K562 (cell line): ENCODE measurements around the gene VWA8. TPM values are rescaled to one million over a fixed set of nuclear protein-coding genes. Genes with fewer than 3 reads are reported as not detected.
A peak's percentile ranks its signal among the peaks of the same experiment; 100 is the strongest.

Source experiments
- ATAC-seq: fragments of 200-7000 bp; cut with Tn5 transposase; 3 replicates; pipeline ENCODE4 v1.9.1; 2020; ENCODE audit warnings: moderate library complexity
- BruUV-seq: library from RNA; stranded (reverse); fragments of 400-500 nt; replicated peaks from 2 replicates; lab custom pipeline; 2021; lab: Mats Ljungman, UMichigan
- CTCF ChIA-PET: fragments of 300-600 bp; formaldehyde crosslinking; extraction: SDS; loops from one replicate; lab custom pipeline; 2021; ENCODE audit warnings: low intra/inter-chr PET ratio; lab: Yijun Ruan, JAX
- POLR2A ChIA-PET: fragments of 300-600, 350-650 bp; sonication (Branson Sonifier 250); formaldehyde crosslinking; extraction: SDS; loops from one replicate; lab custom pipeline; 2021; ENCODE audit warnings: antibody characterized with exemption, inconsistent platforms; lab: Yijun Ruan, JAX
- DNase-seq, 4 experiments: peaks; one replicate each; pipeline versions ENCODE4 v3.0.0 to v3.0.0-alpha.2; 2011 to 2018; ENCODE audit warnings: low spot score in 3 of 4, mixed read lengths in 3 of 4; ENCODE audit errors: extremely low read depth in 1 of 4
- FAIRE-seq: peaks from 2 replicates; lab custom pipeline; 2011; peaks lifted over from hg19 to GRCh38; lab: Jason Lieb, UNC
- H2AFZ ChIP-seq: 2 replicates; pipeline ENCODE4 v1.6.0; 2011; ENCODE audit warnings: low read depth, low read length, control low read depth, inconsistent platforms
- H3K27ac ChIP-seq: fragments of 200-600 bp; 3 replicates; pipeline ENCODE4 v1.8.0; 2011; ENCODE audit warnings: low read depth, mild to moderate bottlenecking, control low read depth, inconsistent platforms, low read length, moderate library complexity, mixed read lengths; ENCODE audit errors: extremely low read depth
- H3K27me3 ChIP-seq, 2 experiments: fragments of 300-600 bp in 1 of 2; 2 replicates in 1 of 2; 3 replicates in 1 of 2; pipeline versions ENCODE4 v1.6.0 to v1.8.0; 2011; ENCODE audit warnings: inconsistent platforms in 2 of 2, low read length in 2 of 2, mild to moderate bottlenecking in 1 of 2, mixed read lengths in 1 of 2, moderate library complexity in 1 of 2; ENCODE audit not compliant: control insufficient read depth in 2 of 2, insufficient read depth in 2 of 2
- H3K36me3 ChIP-seq: fragments of 300-600 bp; 3 replicates; pipeline ENCODE4 v1.8.0; 2011; ENCODE audit warnings: mild to moderate bottlenecking, low read length, inconsistent platforms; ENCODE audit not compliant: control insufficient read depth, insufficient read depth
- H3K4me1 ChIP-seq, 2 experiments: fragments of 200-600 bp in 1 of 2; replicated peaks in 1 of 2; 2 replicates in 1 of 2; 3 replicates in 1 of 2; pipeline versions ENCODE4 v1.5.1 to v1.8.0; 2011; ENCODE audit warnings: inconsistent platforms in 2 of 2, low read length in 2 of 2, mild to moderate bottlenecking in 1 of 2, mixed read lengths in 1 of 2, moderate library complexity in 1 of 2; ENCODE audit not compliant: control insufficient read depth in 2 of 2, insufficient read depth in 2 of 2
- H3K4me2 ChIP-seq: 2 replicates; pipeline ENCODE4 v1.6.1; 2011; ENCODE audit warnings: low read length, control low read depth, inconsistent platforms, mixed read lengths; ENCODE audit not compliant: insufficient read depth
- H3K4me3 ChIP-seq: fragments of 200-600 bp; sonication (generic), shearing (Covaris generic); 2 replicates; pipeline ENCODE4 v1.5.1; 2016; ENCODE audit warnings: control low read depth, inconsistent platforms
- H3K79me2 ChIP-seq: fragments of 200-600 bp; 3 replicates; pipeline ENCODE4 v1.8.0; 2011; ENCODE audit warnings: low read length, inconsistent platforms; ENCODE audit not compliant: control insufficient read depth, insufficient read depth
- H3K9ac ChIP-seq, 2 experiments: 2 replicates each; pipeline versions ENCODE4 v1.6.0 to v1.6.1; 2011; ENCODE audit warnings: low read depth in 2 of 2, low read length in 2 of 2, control low read depth in 1 of 2, inconsistent platforms in 1 of 2, mild to moderate bottlenecking in 1 of 2, mixed read lengths in 1 of 2; ENCODE audit not compliant: insufficient read depth in 1 of 2
- H3K9me1 ChIP-seq: one replicate; pipeline ENCODE4 v1.6.0; 2011; ENCODE audit warnings: inconsistent platforms, mild to moderate bottlenecking, low read length, moderate library complexity; ENCODE audit not compliant: control insufficient read depth, insufficient read depth
- H3K9me3 ChIP-seq: replicated peaks from 2 replicates; pipeline ENCODE4 v1.5.1; 2011; ENCODE audit warnings: low read depth, low read length, inconsistent platforms; ENCODE audit not compliant: control insufficient read depth, insufficient read depth
- H4K20me1 ChIP-seq: replicated peaks from 2 replicates; pipeline ENCODE4 v1.6.1; 2011; ENCODE audit warnings: low read length, inconsistent platforms, mixed read lengths; ENCODE audit not compliant: control insufficient read depth, insufficient read depth
- MEIS2 ChIP-seq: fragments of 450-650 bp; IDR thresholded peaks from 2 replicates; pipeline ENCODE4 v1.6.1; 2014; ENCODE audit warnings: mild to moderate bottlenecking; ENCODE audit not compliant: partially characterized antibody
- NFYB ChIP-seq: IDR thresholded peaks from 2 replicates; pipeline ENCODE4 v1.6.1; 2011; ENCODE audit warnings: mild to moderate bottlenecking, moderate library complexity; ENCODE audit not compliant: insufficient read length; ENCODE audit errors: extremely low read depth
- WGBS: fragments of 100-300 bp; shearing (Covaris generic); methylation state at CpG from one replicate; pipeline ENCODE4 v1.1.6; 2016; ENCODE audit warnings: low coverage, mixed read lengths; ENCODE audit not compliant: insufficient coverage; ENCODE audit errors: missing lambda C conversion rate; 5-methylcytosine and 5-hydroxymethylcytosine counted together
- in situ Hi-C: fragments of 300-500 bp; cut with MboI; formaldehyde crosslinking; loops from 4 replicates; pipeline ENCODE4 v1.15.0; 2018; ENCODE audit warnings: inconsistent platforms, mixed read lengths
- intact Hi-C: fragments of 100-400 bp; cut with micrococcal nuclease; formaldehyde crosslinking; loops from 2 replicates; pipeline ENCODE4 v1.14.2; 2022
- polyA plus RNA-seq, 8 experiments: library from polyadenylated mRNA; depleted of rRNA in 4 of 8; stranded (reverse) in 5 of 8; unstranded in 3 of 8; fragments of >200 nt; fragmentation: Nextera tagmentation in 2 of 8; fragmentation: Illumina TruSeq in 1 of 8; extraction: Ambion mirVana in 2 of 8; extraction: Trizol in 1 of 8; gene quantifications; 2 replicates each; pipeline versions ENCODE4 v1.2.1 to v1.2.3, GENCODE V29; 2011 to 2014; ENCODE audit warnings: inconsistent platforms in 1 of 8, missing spikeins in 1 of 8
- total RNA-seq, 7 experiments: library from RNA; depleted of rRNA in 6 of 7; stranded (reverse); fragments of >200 nt in 6 of 7; fragmentation: Illumina TruSeq in 2 of 7; extraction: Trizol in 2 of 7; gene quantifications; 2 replicates each; pipeline versions ENCODE4 v1.2.1 to v1.2.3, GENCODE V29; 2011 to 2021; ENCODE audit warnings: low replicate concordance in 1 of 7
- TF ChIP-seq, protein P1 (sequence below): fragments of 450-650 bp; IDR thresholded peaks from 2 replicates; pipeline ENCODE4 v1.6.1; 2018; ENCODE audit not compliant: partially characterized antibody

The VWA8 gene
- total and polyA plus RNA-seq, 9 of the 15 experiments (the other 6 are each of a cell fraction or from before 2014, with no cell fraction given), result 2.1 to 18.5 (median 13.3) TPM

DNA sequence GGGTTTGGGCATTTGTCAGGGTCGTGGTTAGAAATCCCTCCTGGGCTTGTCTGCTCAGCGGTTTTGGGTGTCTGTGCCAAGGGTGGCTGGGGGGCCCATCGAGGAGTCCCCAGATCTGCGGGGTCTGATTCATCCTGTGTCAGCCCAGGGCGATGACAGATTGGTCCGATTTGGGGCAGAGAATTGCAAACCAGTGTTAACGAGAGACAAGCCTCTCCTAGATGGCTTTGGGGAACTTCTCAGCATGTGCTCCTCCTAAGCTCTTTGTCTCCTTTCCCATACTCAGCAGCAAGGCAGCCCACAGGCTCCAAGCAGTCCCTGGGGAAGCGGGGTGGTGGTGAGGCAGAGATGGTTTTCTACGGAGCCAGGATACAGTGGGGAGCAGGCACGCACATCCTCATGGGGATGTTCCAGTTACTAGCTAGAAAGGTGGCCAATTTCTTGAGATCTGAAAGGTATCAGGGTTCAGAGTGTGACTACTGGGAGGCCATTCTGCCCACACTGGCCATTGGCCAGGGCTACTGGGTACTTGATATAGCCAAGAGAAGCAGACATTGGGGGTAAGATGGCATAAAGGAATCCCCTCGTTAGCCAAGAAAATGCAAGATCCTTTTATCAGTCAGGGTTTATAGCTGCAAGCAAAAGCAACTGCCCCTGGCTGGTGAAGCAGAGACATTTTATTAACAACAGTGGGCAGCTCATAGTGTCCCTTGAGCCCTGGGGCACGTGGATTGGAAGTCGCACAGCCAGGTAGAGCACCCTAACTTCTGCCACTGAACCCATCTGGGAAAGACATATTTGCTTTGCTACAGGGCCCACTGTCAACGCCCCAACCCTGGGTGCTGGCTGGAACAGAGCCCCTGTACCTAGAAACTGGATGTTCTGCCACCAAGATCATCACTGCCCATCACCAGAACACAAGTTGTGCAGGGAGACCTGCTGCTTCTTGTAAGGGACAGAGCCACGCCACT lies 440.0 kb downstream of the VWA8 start:
- Histone ChIP-seq H3K4me1 (0 out of 5 replicates have a peak, but pooled peaks cover 0 to 2% of the 10 kb centered on the region in 2 experiments), H3K27ac (no peak overlapping the region), H2AFZ (no peak overlapping the region), H3K4me2 (no peak overlapping the region), H3K4me3 (no peak overlapping the region), H3K27me3 (peaks cover 0 to 8% of the 10 kb centered on the region in 2 experiments; a peak in 1 of 5 replicates), H3K79me2 (no peaks in the 10 kb centered on the region), H3K36me3 (no peaks in the 10 kb centered on the region), H4K20me1 (no peaks in the 10 kb centered on the region), H3K9me1 (no peaks in the 10 kb centered on the region), H3K9me3 (no peaks in the 10 kb centered on the region), H3K9ac (no peak overlapping the region)
- FAIRE-seq, result no peak
- in situ Hi-C loops, result no loop called here
- DNase-seq, result no peak
- no peak for ATAC-seq
- BruUV-seq, result no TSS peak
- TF ChIP-seq, protein P1, sequence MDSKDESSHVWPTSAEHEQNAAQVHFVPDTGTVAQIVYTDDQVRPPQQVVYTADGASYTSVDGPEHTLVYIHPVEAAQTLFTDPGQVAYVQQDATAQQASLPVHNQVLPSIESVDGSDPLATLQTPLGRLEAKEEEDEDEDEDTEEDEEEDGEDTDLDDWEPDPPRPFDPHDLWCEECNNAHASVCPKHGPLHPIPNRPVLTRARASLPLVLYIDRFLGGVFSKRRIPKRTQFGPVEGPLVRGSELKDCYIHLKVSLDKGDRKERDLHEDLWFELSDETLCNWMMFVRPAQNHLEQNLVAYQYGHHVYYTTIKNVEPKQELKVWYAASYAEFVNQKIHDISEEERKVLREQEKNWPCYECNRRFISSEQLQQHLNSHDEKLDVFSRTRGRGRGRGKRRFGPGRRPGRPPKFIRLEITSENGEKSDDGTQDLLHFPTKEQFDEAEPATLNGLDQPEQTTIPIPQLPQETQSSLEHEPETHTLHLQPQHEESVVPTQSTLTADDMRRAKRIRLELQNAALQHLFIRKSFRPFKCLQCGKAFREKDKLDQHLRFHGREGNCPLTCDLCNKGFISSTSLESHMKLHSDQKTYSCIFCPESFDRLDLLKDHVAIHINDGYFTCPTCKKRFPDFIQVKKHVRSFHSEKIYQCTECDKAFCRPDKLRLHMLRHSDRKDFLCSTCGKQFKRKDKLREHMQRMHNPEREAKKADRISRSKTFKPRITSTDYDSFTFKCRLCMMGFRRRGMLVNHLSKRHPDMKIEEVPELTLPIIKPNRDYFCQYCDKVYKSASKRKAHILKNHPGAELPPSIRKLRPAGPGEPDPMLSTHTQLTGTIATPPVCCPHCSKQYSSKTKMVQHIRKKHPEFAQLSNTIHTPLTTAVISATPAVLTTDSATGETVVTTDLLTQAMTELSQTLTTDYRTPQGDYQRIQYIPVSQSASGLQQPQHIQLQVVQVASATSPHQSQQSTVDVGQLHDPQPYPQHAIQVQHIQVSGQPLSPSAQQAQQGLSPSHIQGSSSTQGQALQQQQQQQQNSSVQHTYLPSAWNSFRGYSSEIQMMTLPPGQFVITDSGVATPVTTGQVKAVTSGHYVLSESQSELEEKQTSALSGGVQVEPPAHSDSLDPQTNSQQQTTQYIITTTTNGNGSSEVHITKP, result peak; percentile 17
- TF ChIP-seq NFYB (no peak), MEIS2 (peak; percentile 20)
- intact Hi-C loops, result no loop called here
- ChIA-PET CTCF (no interaction called here), POLR2A (interaction anchor here (0.6 to 1.0 kb wide), 2 partner anchors 24 to 144 kb away, joined by 3 to 5 read pairs; no protein-coding TSS in a partner anchor)
- WGBS, result 3% methylated on average over 12 of the region's 15 CpGs
